IPS-15b (cell line): ENCODE data around the gene CENPN.

Experiments used
- H3K27me3 ChIP-seq: one replicate; pipeline ENCODE4 v1.6.1; 2013; ENCODE audit warnings: low read length; ENCODE audit not compliant: control insufficient read depth, insufficient read depth
- H3K36me3 ChIP-seq: one replicate; pipeline ENCODE4 v1.6.1; 2013; ENCODE audit warnings: low read length; ENCODE audit not compliant: control insufficient read depth, insufficient read depth
- H3K4me1 ChIP-seq: one replicate; pipeline ENCODE4 v1.6.1; 2013; ENCODE audit warnings: mild to moderate bottlenecking, low read length; ENCODE audit not compliant: control insufficient read depth, insufficient read depth
- H3K4me3 ChIP-seq: one replicate; pipeline ENCODE4 v1.5.1; 2013; ENCODE audit warnings: low read depth, low read length
- H3K9ac ChIP-seq: one replicate; pipeline ENCODE4 v1.6.1; 2013; ENCODE audit warnings: low read depth, mild to moderate bottlenecking, low read length
- H3K9me3 ChIP-seq: one replicate; pipeline ENCODE4 v1.6.1; 2013; ENCODE audit warnings: mild to moderate bottlenecking, low read length; ENCODE audit not compliant: control insufficient read depth, insufficient read depth

The CENPN gene

DNA sequence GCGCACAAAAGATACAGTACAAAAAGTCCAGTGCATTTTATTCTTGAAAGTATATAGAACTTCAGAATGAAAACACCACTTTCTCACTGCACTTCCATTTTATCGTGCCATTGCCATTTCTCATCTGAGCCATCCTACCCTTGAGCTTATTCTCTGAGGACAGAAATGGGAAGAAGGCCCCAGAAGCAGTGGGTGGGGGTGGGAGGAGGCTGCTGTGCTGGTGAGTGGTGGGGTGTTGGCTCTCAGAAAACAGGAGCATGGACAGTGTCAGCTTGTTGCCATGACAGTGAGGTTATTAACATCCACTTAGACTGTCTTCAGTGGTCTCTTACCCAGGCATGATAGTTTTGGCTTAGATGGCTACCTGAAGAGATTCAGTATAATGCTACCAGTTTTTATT lies 33.1 kb downstream of the CENPN start:
- Histone ChIP-seq H3K27me3 (no peaks in the 10 kb centered on the region), H3K9ac (no peak overlapping the region), H3K36me3 (peaks cover 8% of the 10 kb centered on the region), H3K9me3 (no peaks in the 10 kb centered on the region), H3K4me3 (no peak overlapping the region), H3K4me1 (no peaks in the 10 kb centered on the region)

DNA sequence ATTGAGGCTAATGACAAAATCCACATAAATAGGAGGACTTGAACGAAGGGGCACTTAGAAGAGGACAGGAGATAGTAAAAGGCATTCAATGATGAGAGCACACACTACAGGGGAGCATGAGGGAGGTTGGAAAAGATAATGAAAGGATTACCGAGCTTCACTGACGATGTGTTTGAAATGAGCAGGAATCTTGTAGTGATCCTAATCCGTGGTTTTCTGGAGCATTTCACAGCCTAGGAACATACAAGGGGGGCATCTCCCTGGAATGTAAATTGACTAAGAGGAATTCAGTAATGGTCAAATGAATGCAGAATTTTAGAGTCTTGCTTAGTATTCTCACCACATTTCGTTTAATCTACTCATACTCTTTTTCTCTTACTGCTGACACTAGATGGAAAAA lies 33.8 kb downstream of the CENPN start:
- Histone ChIP-seq H3K9ac (no peak overlapping the region), H3K36me3 (peaks cover 8% of the 10 kb centered on the region), H3K9me3 (no peaks in the 10 kb centered on the region), H3K4me1 (no peaks in the 10 kb centered on the region), H3K4me3 (no peak overlapping the region), H3K27me3 (no peaks in the 10 kb centered on the region)

DNA sequence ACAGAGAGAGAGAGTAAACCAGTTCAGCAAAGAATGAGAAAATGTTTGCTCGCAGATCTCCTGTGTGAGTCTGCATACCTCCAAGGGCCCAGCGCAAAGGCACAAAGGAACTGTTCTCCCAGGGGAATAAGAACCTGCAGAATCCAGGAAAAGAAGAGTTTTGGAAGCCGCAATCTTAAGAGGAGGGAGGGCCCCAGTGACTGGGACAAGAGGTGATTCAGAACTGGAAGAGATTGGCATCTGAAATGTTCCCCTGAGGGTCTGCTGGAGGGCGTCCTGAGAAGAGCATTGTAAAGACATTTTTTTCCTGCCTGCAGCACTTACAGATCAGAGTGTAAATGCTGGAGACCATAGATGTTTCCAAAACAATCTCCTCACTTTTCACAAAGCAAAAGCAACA lies 34.7 kb downstream of the CENPN start:
- Histone ChIP-seq H3K4me3 (no peak overlapping the region), H3K36me3 (peaks cover 8% of the 10 kb centered on the region), H3K9ac (no peak overlapping the region), H3K9me3 (no peaks in the 10 kb centered on the region), H3K27me3 (no peaks in the 10 kb centered on the region), H3K4me1 (no peaks in the 10 kb centered on the region)

GRCh38 chr16:81042821-81043220 lies 35.8 kb downstream of the CENPN start:
- H3K9ac ChIP-seq, result no peak overlapping the region
- H3K4me3 ChIP-seq, result no peak overlapping the region
- H3K36me3 ChIP-seq, result peaks cover 8% of the 10 kb centered on the region
- no peaks in the 10 kb centered on the region for H3K27me3 ChIP-seq
- no peaks in the 10 kb centered on the region for H3K4me1 ChIP-seq
- no peaks in the 10 kb centered on the region for H3K9me3 ChIP-seq

DNA sequence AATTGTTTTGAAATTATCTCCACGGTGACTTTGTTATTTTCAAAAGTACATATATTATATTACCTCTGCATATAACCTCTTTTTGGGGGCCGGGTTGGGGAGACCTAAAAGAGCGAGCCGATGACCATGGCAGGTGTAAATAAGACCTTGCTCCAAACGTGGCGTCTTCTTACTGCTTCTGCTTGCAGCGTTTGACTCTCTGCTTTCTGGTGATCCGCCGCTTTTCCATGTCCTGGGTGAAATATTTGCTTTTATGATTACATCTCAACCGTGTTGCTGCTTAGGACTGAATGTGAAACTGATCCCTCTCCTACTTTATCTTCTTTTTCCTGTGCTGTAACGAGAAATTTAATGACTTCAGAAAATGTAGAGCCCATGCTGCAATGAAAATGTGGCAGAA lies 46.7 kb downstream of the CENPN start:
- H3K4me3 ChIP-seq, result no peak overlapping the region
- H3K36me3 ChIP-seq, result no peaks in the 10 kb centered on the region
- no peak overlapping the region for H3K9ac ChIP-seq
- no peaks in the 10 kb centered on the region for H3K27me3 ChIP-seq
- no peaks in the 10 kb centered on the region for H3K4me1 ChIP-seq
- no peaks in the 10 kb centered on the region for H3K9me3 ChIP-seq

DNA sequence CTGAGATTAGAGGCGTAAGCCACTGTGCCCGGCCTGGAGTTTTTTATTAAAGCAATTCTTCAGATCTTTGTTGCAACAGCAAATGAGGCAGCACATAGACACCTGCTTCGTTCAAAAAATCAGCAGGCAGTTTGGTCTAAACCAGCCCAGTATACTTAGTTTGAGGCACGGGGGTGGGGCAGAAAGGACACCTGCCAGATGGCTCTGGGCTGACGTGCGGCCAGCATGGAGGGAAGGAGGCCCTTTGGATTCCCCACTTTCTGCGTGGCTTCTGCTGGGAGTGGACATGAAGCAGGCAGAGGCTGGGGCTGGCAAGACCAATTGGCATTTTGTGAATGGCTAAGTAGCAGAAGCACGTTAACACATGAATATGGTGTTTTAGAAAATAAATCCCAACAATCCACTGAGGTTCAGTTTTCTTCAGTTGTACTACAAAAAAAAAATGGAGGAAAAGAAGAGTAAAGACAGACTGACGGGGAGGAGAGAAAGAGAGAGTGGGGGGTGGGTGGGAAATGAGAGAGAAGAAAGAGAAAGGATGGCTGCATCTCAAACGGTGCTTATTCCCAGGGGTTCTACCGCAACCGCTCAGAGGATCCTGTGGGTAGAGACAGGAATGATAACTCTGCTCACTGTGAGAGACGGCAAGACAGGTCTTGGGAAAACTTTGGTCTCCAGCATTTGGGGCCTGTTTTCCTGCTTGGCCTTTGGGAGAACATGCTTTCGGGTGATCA lies 53.7 kb downstream of the CENPN start:
- no peaks in the 10 kb centered on the region for H3K9me3 ChIP-seq
- H3K4me3 ChIP-seq, result no peak overlapping the region
- H3K27me3 ChIP-seq, result no peaks in the 10 kb centered on the region
- no peaks in the 10 kb centered on the region for H3K36me3 ChIP-seq
- peaks cover 5% of the 10 kb centered on the region for H3K4me1 ChIP-seq
- no peak overlapping the region for H3K9ac ChIP-seq

GRCh38 chr16:81061307-81061640 lies 54.3 kb downstream of the CENPN start:
- no peak overlapping the region for H3K9ac ChIP-seq

GRCh38 chr16:81061871-81062608 lies 55.0 kb downstream of the CENPN start:
- Histone ChIP-seq H3K9me3 (no peaks in the 10 kb centered on the region), H3K4me1 (peaks cover 5% of the 10 kb centered on the region), H3K36me3 (no peaks in the 10 kb centered on the region), H3K27me3 (no peaks in the 10 kb centered on the region), H3K9ac (no peak overlapping the region), H3K4me3 (no peak overlapping the region)

More at GRCh38 chr16:81061307-81061640, 54.3 kb downstream of the CENPN start:
- Histone ChIP-seq H3K9me3 (no peaks in the 10 kb centered on the region), H3K27me3 (no peaks in the 10 kb centered on the region), H3K36me3 (no peaks in the 10 kb centered on the region), H3K4me3 (no peak overlapping the region), H3K4me1 (peaks cover 5% of the 10 kb centered on the region)

DNA sequence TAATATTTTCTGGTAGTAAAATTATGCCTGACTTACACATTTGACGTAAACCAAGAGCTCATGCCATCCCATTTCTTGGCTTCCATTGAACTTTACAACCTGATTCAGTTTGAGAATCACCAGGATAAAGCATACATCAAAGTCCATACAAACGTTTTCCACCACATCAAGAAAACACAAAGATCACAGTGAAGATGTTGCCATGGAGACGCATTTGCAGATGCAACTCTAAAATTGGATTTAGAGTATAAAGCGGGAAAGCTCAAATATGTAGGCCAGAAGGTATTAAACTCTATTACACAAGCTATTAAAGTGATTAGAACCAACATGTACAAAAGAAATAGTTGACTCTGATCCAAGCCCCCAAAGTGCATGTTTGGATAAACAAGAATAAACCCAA lies 59.7 kb downstream of the CENPN start:
- no peak overlapping the region for H3K4me3 ChIP-seq
- H3K27me3 ChIP-seq, result no peaks in the 10 kb centered on the region
- H3K4me1 ChIP-seq, result no peaks in the 10 kb centered on the region
- H3K9ac ChIP-seq, result no peak overlapping the region
- no peaks in the 10 kb centered on the region for H3K36me3 ChIP-seq
- no peaks in the 10 kb centered on the region for H3K9me3 ChIP-seq

DNA sequence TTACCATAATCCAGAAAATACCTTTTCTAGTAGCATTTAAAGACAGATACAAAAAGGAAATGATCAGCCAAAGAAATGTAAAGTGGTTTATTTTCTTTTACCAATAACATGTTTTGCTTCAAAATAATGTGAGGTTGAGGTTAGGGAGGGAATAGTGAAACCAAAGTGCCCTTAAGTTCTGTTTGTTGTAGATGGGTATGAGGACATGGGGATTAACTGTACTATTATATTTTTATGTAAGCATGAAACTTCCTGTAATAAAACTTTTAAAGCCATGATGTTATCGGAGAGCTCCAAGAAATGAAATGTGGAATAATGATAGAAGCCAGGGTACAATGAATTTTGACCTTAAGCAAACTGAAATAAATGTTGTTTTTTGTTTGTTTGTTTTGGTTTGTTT lies 60.2 kb downstream of the CENPN start:
- no peak overlapping the region for H3K9ac ChIP-seq
- no peaks in the 10 kb centered on the region for H3K9me3 ChIP-seq
- H3K27me3 ChIP-seq, result no peaks in the 10 kb centered on the region
- H3K4me3 ChIP-seq, result no peak overlapping the region
- no peaks in the 10 kb centered on the region for H3K4me1 ChIP-seq
- H3K36me3 ChIP-seq, result no peaks in the 10 kb centered on the region

DNA sequence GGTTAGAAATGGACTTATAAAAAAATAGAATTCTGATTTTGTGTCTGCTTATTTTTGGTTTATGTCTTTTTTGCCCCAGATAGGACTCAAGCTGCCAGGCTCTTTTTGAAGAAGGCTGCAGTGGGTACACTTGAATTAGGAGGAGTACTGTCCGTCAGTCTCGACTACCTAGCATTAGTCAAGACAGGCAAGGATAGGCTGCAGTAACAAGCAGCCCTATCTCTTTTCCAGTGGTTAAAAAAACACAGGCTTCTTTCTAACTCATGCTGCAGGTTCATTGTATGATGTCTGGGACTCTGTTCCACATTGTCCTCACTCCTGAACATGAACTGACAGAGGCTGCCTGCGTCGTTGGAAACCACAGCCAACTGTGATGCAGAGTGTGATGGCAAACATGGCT lies 62.0 kb downstream of the CENPN start:
- Histone ChIP-seq H3K9me3 (no peaks in the 10 kb centered on the region), H3K4me3 (no peak overlapping the region), H3K4me1 (no peaks in the 10 kb centered on the region), H3K27me3 (no peaks in the 10 kb centered on the region), H3K36me3 (no peaks in the 10 kb centered on the region), H3K9ac (no peak overlapping the region)

- no peaks in the 10 kb centered on the region for H3K4me1 ChIP-seq
- H3K9ac ChIP-seq, result no peak overlapping the region
- H3K4me3 ChIP-seq, result no peak overlapping the region
- no peaks in the 10 kb centered on the region for H3K27me3 ChIP-seq
- H3K9me3 ChIP-seq, result no peaks in the 10 kb centered on the region
- H3K36me3 ChIP-seq, result no peaks in the 10 kb centered on the region
Observed at GRCh38 chr16:81070979-81071378, 64.0 kb downstream of the CENPN start.
